Measurements from ENCODE around the gene ZNF586. TPM values are rescaled to one million over a fixed set of nuclear protein-coding genes. Genes with fewer than 3 reads are reported as not detected.
A peak's percentile ranks its signal among the peaks of the same experiment; 100 is the strongest.
"Not testable (repeated sequence)": the region's sequence is repeated elsewhere in the genome, so short reads cannot be mapped to it uniquely, and the experiment has no call there.

ZNF586 gene
- total RNA-seq, 1 experiment from 2014 or later, result 18.2 TPM

GRCh38 chr19:57810410-57811295 lies 41.2 kb downstream of the ZNF586 start:
- DNase-seq (ENCODE audit: low read depth in 1 of 2, low spot score in 2 of 2); H3K4me3 ChIP-seq; H3K9me3 ChIP-seq (replicated peaks); H3K27ac ChIP-seq; H3K27me3 ChIP-seq (replicated peaks); H3K4me1 ChIP-seq (replicated peaks): not testable (repeated sequence)
- H3K36me3 ChIP-seq, result peaks cover 13% of the 10 kb centered on the region

- H3K27ac ChIP-seq, result no peak overlapping the region
- H3K9me3 ChIP-seq (replicated peaks), result no peaks in the 10 kb centered on the region
- no peak overlapping the region for H3K4me3 ChIP-seq
- no peak for DNase-seq (ENCODE audit: low read depth in 1 of 2, low spot score in 2 of 2)
- peaks cover 5% of the 10 kb centered on the region for H3K4me1 ChIP-seq (replicated peaks)
- peaks cover 11% of the 10 kb centered on the region for H3K36me3 ChIP-seq
- H3K27me3 ChIP-seq (replicated peaks), result no peaks in the 10 kb centered on the region
Measured at GRCh38 chr19:57812226-57812625, 42.8 kb downstream of the ZNF586 start.

DNA sequence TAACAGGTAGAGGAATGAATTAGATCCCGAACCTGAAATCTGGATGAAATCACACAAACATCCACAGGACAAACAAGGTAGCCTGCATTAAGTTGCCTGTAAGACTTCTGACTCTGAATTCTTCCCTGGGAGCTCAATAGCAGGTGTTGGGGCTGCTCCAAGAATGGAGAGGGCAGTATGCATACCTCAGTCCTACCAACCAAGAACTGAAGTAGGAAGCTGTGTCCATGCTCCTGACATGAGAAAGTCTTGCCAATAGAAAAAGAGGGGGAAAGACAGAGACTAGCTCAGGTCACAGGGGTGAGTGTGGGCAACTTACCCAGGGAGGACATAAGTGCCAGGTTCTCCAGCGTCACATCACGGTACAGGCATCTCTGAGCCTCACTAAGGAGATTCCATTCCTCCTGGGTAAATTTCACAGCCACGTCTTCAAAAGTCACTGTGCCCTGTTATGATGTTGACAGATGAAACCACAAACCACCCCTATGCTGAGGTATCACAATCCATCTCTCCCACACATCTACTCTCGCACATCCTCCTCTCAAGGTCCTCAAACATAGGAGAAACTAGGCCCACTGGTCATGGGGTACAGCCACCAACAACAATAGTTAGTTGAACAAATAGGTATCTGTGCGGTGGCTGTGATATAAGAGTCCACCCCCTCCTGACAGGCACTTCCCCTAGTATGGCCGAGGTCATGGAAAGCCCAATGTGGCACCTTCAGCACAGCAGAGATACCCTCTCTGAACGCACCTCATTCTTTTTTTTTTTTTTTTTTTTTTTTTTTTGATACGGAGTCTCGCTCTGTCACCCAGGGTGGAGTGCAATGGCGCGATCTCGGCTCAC lies 43.7 kb downstream of the ZNF586 start:
- H3K27me3 ChIP-seq (replicated peaks); H3K9me3 ChIP-seq (replicated peaks); H3K36me3 ChIP-seq; H3K4me1 ChIP-seq (replicated peaks); H3K27ac ChIP-seq; DNase-seq (ENCODE audit: low read depth in 1 of 2, low spot score in 2 of 2); H3K4me3 ChIP-seq: not testable (repeated sequence)

- DNase-seq (ENCODE audit: low read depth in 1 of 2, low spot score in 2 of 2), result no peak
- Histone ChIP-seq H3K27ac (0 out of 2 replicates have a peak overlapping the region, but pooled peaks have one; percentile 12), H3K27me3 (replicated peaks) (no peaks in the 10 kb centered on the region), H3K36me3 (peaks cover 5% of the 10 kb centered on the region), H3K4me3 (peak overlapping the region; percentile 60), H3K9me3 (replicated peaks) (no peaks in the 10 kb centered on the region), H3K4me1 (replicated peaks) (peaks cover 5% of the 10 kb centered on the region)
Measured at GRCh38 chr19:57813919-57814504, 44.5 kb downstream of the ZNF586 start.

- H3K27me3 ChIP-seq (replicated peaks), result no peaks in the 10 kb centered on the region
- peak; percentile 75 to 85 for DNase-seq (ENCODE audit: low read depth in 1 of 2, low spot score in 2 of 2)
- H3K36me3 ChIP-seq, result peaks cover 10% of the 10 kb centered on the region
- H3K9me3 ChIP-seq (replicated peaks), result no peaks in the 10 kb centered on the region
- peak within 1 kb of the TSS; percentile 60 for H3K4me3 ChIP-seq
- H3K27ac ChIP-seq, result 0 out of 2 replicates have a peak within 1 kb of the TSS, but pooled peaks have one; percentile 12
- peaks cover 5% of the 10 kb centered on the region for H3K4me1 ChIP-seq (replicated peaks)
Measured at GRCh38 chr19:57814505-57815246, 45.2 kb downstream of the ZNF586 start, which contains the start of gene ZNF552. Gene ZNF552, minus strand, starts transcription at chr19:57814913. Its CDS starts 170 bp downstream, at chr19:57814743.

- peaks cover 5% of the 10 kb centered on the region for H3K4me1 ChIP-seq (replicated peaks)
- peaks cover 12% of the 10 kb centered on the region for H3K36me3 ChIP-seq
- peak overlapping the region; percentile 60 for H3K4me3 ChIP-seq
- no peaks in the 10 kb centered on the region for H3K9me3 ChIP-seq (replicated peaks)
- no peaks in the 10 kb centered on the region for H3K27me3 ChIP-seq (replicated peaks)
- no peak for DNase-seq (ENCODE audit: low read depth in 1 of 2, low spot score in 2 of 2)
- no peak overlapping the region for H3K27ac ChIP-seq
Measured at GRCh38 chr19:57815247-57816075, 46.0 kb downstream of the ZNF586 start.

DNA sequence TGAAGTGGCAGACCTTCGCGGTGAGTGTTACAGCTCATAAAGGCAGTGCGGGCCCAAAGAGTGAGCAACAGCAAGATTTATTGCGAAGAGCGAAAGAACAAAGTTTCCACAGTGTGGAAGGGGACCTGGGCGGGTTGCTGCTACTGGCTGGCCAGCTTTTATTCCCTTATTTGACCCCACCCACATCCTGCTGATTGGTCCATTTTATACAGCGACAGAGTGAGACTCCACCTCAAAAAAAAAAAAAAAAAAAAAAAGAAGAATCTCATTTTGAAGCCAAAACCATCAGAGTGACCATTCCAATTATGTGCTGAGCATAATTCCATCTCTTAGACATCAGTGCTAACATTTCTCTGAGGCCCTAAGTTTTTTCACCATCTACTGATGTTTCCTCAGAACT lies 47.2 kb downstream of the ZNF586 start:
- no peak overlapping the region for H3K4me3 ChIP-seq
- DNase-seq (ENCODE audit: low read depth in 1 of 2, low spot score in 2 of 2), result no peak
- H3K27ac ChIP-seq, result no peak overlapping the region
- H3K4me1 ChIP-seq (replicated peaks), result peaks cover 8% of the 10 kb centered on the region
- H3K27me3 ChIP-seq (replicated peaks), result no peaks in the 10 kb centered on the region
- H3K36me3 ChIP-seq, result peaks cover 16% of the 10 kb centered on the region
- no peaks in the 10 kb centered on the region for H3K9me3 ChIP-seq (replicated peaks)

GRCh38 chr19:57817976-57818375 lies 48.5 kb downstream of the ZNF586 start:
- no peaks in the 10 kb centered on the region for H3K9me3 ChIP-seq (replicated peaks)
- H3K27me3 ChIP-seq (replicated peaks), result no peaks in the 10 kb centered on the region
- H3K27ac ChIP-seq, result no peak overlapping the region
- H3K4me1 ChIP-seq (replicated peaks), result peaks cover 8% of the 10 kb centered on the region
- peaks cover 20% of the 10 kb centered on the region for H3K36me3 ChIP-seq
- no peak for DNase-seq (ENCODE audit: low read depth in 1 of 2, low spot score in 2 of 2)
- H3K4me3 ChIP-seq, result no peak overlapping the region

DNA sequence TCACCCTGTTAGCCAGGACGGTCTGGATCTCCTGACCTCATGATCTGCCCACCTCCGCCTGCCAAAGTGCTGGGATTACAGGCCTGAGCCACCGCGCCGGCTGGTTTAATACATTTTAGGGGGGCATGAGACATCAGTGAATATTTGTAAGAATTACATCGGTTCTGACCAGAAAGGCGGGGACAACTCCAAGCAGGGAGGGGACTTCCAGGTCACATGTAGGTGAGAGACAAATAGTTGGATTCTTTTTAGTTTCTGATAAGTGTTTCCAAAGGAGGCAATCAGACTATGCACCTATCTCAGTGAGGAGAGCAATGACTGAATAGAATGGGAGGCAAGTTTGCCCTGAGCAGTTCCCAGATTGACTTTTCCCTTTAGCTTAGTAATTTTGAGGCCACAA lies 48.9 kb downstream of the ZNF586 start:
- no peaks in the 10 kb centered on the region for H3K27me3 ChIP-seq (replicated peaks)
- H3K4me1 ChIP-seq (replicated peaks), result peaks cover 8% of the 10 kb centered on the region
- no peak for DNase-seq (ENCODE audit: low read depth in 1 of 2, low spot score in 2 of 2)
- no peak overlapping the region for H3K27ac ChIP-seq
- H3K4me3 ChIP-seq, result no peak overlapping the region
- peaks cover 21% of the 10 kb centered on the region for H3K36me3 ChIP-seq
- no peaks in the 10 kb centered on the region for H3K9me3 ChIP-seq (replicated peaks)

DNA sequence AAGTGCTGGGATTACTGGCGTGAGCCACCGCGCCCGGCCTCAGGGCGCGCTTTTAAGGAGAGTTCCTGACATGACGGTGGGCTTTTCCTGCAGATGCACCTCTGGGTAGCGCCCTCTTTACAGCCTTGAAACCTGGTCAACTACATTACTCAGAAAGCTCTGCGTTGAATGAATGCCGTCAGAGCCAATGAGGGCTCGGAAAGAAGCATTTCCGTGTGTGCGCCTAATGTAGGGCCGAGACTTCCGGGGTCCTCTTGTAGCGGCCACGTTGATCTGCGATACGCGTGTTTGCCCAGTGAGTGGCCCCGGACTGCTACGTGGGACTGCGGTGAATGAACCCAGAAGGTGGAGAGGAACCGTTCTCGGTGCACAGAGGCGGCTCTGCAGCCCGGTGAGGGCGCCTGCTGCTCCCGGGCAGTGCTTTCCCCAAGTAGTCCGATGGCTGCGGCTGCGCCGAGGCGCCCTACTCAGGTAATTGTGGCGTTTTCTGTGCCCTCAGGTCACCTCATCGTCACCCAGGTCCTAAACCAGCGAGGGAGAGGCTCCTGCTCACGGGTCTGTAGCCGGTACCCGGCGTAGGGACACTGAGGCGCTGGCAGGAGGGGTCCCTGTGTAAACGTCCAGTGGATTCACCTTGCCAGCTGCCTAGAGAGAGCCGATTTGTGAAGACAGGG lies 50.1 kb downstream of the ZNF586 start:
- Histone ChIP-seq H3K9me3 (replicated peaks) (no peaks in the 10 kb centered on the region), H3K4me3 (peak overlapping the region; percentile 65), H3K4me1 (replicated peaks) (peaks cover 3% of the 10 kb centered on the region; the same call in 1 of the 2 replicates), H3K36me3 (peaks cover 22% of the 10 kb centered on the region), H3K27me3 (replicated peaks) (no peaks in the 10 kb centered on the region), H3K27ac (peak overlapping the region; percentile 64)
- peak; percentile 77 to 83 for DNase-seq (ENCODE audit: low read depth in 1 of 2, low spot score in 2 of 2)

- no peak for DNase-seq (ENCODE audit: low read depth in 1 of 2, low spot score in 2 of 2)
- peak overlapping the region; percentile 65 for H3K4me3 ChIP-seq
- H3K9me3 ChIP-seq (replicated peaks), result no peaks in the 10 kb centered on the region
- H3K4me1 ChIP-seq (replicated peaks), result peaks cover 3% of the 10 kb centered on the region; the same call in 1 of the 2 replicates
- no peaks in the 10 kb centered on the region for H3K27me3 ChIP-seq (replicated peaks)
- peaks cover 22% of the 10 kb centered on the region for H3K36me3 ChIP-seq
- H3K27ac ChIP-seq, result no peak overlapping the region
Measured at GRCh38 chr19:57820599-57820998, 51.1 kb downstream of the ZNF586 start.

DNA sequence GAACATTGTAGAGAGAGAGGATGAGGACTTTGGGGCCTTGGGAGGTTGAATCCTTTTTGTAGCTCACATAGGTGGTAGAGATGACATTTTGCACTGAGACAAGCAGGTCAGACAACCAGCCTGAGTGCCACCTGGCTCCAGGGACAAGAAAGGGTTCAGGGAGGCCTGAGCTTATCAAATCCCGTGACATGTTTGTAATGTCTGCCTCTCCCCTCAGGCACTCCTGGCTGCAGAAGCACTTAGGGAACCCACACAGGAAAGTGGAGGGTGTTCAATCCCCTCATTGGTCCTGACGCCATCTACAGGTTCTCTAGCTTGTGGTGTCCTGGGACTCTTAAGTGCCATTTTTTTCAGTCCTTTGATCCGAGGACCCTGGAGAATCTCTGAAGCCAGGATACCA lies 51.6 kb downstream of the ZNF586 start:
- not testable (repeated sequence) for H3K4me3 ChIP-seq; DNase-seq (ENCODE audit: low read depth in 1 of 2, low spot score in 2 of 2); H3K4me1 ChIP-seq (replicated peaks); H3K27me3 ChIP-seq (replicated peaks); H3K27ac ChIP-seq; H3K9me3 ChIP-seq (replicated peaks)
- H3K36me3 ChIP-seq, result peaks cover 22% of the 10 kb centered on the region
